Calu3 (cell line): ENCODE measurements around the gene FAM209B. TPM values are rescaled to one million over a fixed set of nuclear protein-coding genes. Genes with fewer than 3 reads are reported as not detected.
"Not testable (repeated sequence)": the region's sequence is repeated elsewhere in the genome, so short reads cannot be mapped to it uniquely, and the experiment has no call there.

ENCODE experiments used
- BruUV-seq: library from RNA; stranded (reverse); fragments of 400-500 nt; replicated peaks from 2 replicates; lab custom pipeline; 2021; lab: Mats Ljungman, UMichigan
- CTCF ChIA-PET: fragments of 300-600 bp; sonication (Branson Sonifier 250); formaldehyde crosslinking; loops from one replicate; lab custom pipeline; 2022; ENCODE audit warnings: antibody characterized with exemption; lab: Charles Lee
- DNase-seq: peaks from one replicate; pipeline ENCODE4 v3.0.0; 2022
- H3K27ac Mint-ChIP-seq: one replicate; pipeline ENCODE4 v1.8.0; 2022; ENCODE audit warnings: mixed read lengths; ENCODE audit not compliant: unreplicated experiment
- H3K27me3 Mint-ChIP-seq: one replicate; pipeline ENCODE4 v1.8.0; 2022; ENCODE audit warnings: mixed read lengths; ENCODE audit not compliant: unreplicated experiment
- H3K36me3 Mint-ChIP-seq: one replicate; pipeline ENCODE4 v1.8.0; 2022; ENCODE audit warnings: mild to moderate bottlenecking, moderate library complexity, mixed read lengths; ENCODE audit not compliant: insufficient read depth, unreplicated experiment
- H3K4me1 Mint-ChIP-seq: one replicate; pipeline ENCODE4 v1.8.0; 2022; ENCODE audit warnings: mild to moderate bottlenecking, low read depth, mixed read lengths; ENCODE audit not compliant: unreplicated experiment
- H3K4me3 Mint-ChIP-seq: one replicate; pipeline ENCODE4 v1.8.0; 2022; ENCODE audit warnings: mild to moderate bottlenecking, low read depth, moderate library complexity, mixed read lengths; ENCODE audit not compliant: unreplicated experiment
- H3K9me3 Mint-ChIP-seq: one replicate; pipeline ENCODE4 v1.8.0; 2022; ENCODE audit warnings: low read depth, mixed read lengths; ENCODE audit not compliant: unreplicated experiment
- CTCF ChIP-seq: fragments of 200-600 bp; IDR thresholded peaks from one replicate; pipeline ENCODE4 v1.8.0; 2022; ENCODE audit warnings: antibody characterized with exemption; ENCODE audit not compliant: unreplicated experiment
- intact Hi-C: fragments of 100-400 bp; cut with micrococcal nuclease; formaldehyde crosslinking; loops from one replicate; pipeline ENCODE4 v1.10.0; 2022; ENCODE audit not compliant: unreplicated experiment
- total RNA-seq: library from RNA; stranded (reverse); gene quantifications from 2 replicates; pipeline ENCODE4 v1.2.3, GENCODE V29; 2022

FAM209B gene
- total RNA-seq, 1 experiment from 2014 or later = not detected

DNA sequence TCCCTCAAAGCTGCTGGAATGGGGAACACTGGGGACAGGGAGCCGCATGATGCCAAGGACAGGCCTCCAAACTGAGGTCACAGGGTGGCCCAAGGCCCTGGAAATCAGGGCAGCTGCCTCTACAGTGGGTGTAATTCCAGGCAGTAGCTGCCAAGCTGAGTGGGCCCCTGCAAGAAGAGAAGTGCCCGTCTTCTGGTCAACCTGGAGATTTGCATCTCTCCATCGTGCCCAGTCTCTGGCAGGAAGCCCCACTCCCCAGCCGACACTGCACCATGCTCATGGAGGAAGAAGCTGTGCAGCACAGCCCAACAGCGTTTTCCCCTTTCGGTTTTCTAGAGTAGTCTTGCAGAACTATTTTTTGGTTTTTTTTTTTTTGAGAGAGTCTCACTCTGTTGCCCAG lies 10.7 kb upstream of the FAM209B start:
- BruUV-seq = no TSS peak
- intact Hi-C loops = no loop called here
- no peak overlapping the region for H3K4me3 Mint-ChIP-seq
- no peaks in the 10 kb centered on the region for H3K27me3 Mint-ChIP-seq
- no peak for DNase-seq
- H3K36me3 Mint-ChIP-seq = no peaks in the 10 kb centered on the region
- no peak overlapping the region for H3K27ac Mint-ChIP-seq
- no peaks in the 10 kb centered on the region for H3K4me1 Mint-ChIP-seq
- H3K9me3 Mint-ChIP-seq = no peaks in the 10 kb centered on the region
- TF ChIP-seq CTCF = no peak
- CTCF ChIA-PET = no interaction called here

DNA sequence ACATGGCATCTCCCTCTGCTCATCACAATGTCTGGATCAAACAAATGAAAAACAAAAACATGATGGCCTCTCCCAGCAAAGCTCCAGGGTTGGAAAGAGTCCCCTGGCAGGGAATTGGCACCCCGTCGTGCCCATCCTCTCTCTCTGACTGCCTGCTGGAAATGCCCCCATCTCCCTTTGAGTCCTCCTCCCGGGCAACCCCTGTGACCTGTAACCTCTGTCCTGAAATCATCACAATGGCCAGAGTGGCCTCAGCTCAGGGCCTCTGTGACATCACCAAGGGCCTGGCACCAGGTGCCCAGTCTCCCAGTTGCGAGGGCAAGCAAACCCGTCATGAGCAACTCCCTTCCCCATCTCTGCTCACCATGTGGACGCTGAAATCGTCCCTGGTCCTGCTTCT lies 8.6 kb upstream of the FAM209B start, which contains the start of gene FAM209A:
FAM209A (plus strand) TSS at position 301 of the 400 bp plus-strand sequence; CDS start at position 366, 65 bp downstream.
- BruUV-seq, H3K27me3 Mint-ChIP-seq, H3K9me3 Mint-ChIP-seq, intact Hi-C loops, H3K27ac Mint-ChIP-seq, H3K4me3 Mint-ChIP-seq, H3K36me3 Mint-ChIP-seq, DNase-seq, H3K4me1 Mint-ChIP-seq, CTCF ChIA-PET: not testable (repeated sequence)

- Mint-ChIP-seq H3K4me3 (no peak overlapping the region), H3K4me1 (no peaks in the 10 kb centered on the region), H3K27ac (no peak overlapping the region), H3K9me3 (no peaks in the 10 kb centered on the region), H3K27me3 (no peaks in the 10 kb centered on the region), H3K36me3 (no peaks in the 10 kb centered on the region)
- no peak for TF ChIP-seq CTCF
- intact Hi-C loops = no loop called here
- CTCF ChIA-PET = no interaction called here
- DNase-seq = no peak
- no TSS peak for BruUV-seq
Measured at GRCh38 chr20:56527521-56527920, 5.5 kb upstream of the FAM209B start.

GRCh38 chr20:56537997-56538396 lies 5.0 kb downstream of the FAM209B start:
- no TSS peak for BruUV-seq
- Mint-ChIP-seq H3K4me3 (no peak overlapping the region), H3K27me3 (no peaks in the 10 kb centered on the region), H3K9me3 (no peaks in the 10 kb centered on the region), H3K27ac (no peak overlapping the region), H3K36me3 (no peaks in the 10 kb centered on the region), H3K4me1 (no peaks in the 10 kb centered on the region)
- intact Hi-C loops = no loop called here
- no peak for TF ChIP-seq CTCF
- DNase-seq = no peak
- CTCF ChIA-PET = interaction anchor here (0.8 kb wide), 1 partner anchor 90 kb away, joined by 3 read pairs; no protein-coding TSS in a partner anchor

GRCh38 chr20:56540415-56540814 lies 7.4 kb downstream of the FAM209B start:
- Mint-ChIP-seq H3K27me3 (no peaks in the 10 kb centered on the region), H3K36me3 (no peaks in the 10 kb centered on the region), H3K4me1 (no peaks in the 10 kb centered on the region), H3K4me3 (no peak overlapping the region), H3K27ac (no peak overlapping the region), H3K9me3 (no peaks in the 10 kb centered on the region)
- BruUV-seq = no TSS peak
- intact Hi-C loops = no loop called here
- CTCF ChIA-PET = no interaction called here
- no peak for DNase-seq
- no peak for TF ChIP-seq CTCF
